ENCODE data around the gene NUTM1. TPM values are rescaled to one million over a fixed set of nuclear protein-coding genes. Genes with fewer than 3 reads are reported as not detected.

The NUTM1 gene
- polyA plus RNA-seq, 3 donors from 2014 or later: not detected

GRCh38 chr15:34330279-34330678 is 12.8 kb upstream of the NUTM1 start:
- peaks cover 56 to 84% of the 10 kb centered on the region in 2 donors for H3K4me1 Mint-ChIP-seq
- H3K4me3 Mint-ChIP-seq: no peak overlapping the region

DNA sequence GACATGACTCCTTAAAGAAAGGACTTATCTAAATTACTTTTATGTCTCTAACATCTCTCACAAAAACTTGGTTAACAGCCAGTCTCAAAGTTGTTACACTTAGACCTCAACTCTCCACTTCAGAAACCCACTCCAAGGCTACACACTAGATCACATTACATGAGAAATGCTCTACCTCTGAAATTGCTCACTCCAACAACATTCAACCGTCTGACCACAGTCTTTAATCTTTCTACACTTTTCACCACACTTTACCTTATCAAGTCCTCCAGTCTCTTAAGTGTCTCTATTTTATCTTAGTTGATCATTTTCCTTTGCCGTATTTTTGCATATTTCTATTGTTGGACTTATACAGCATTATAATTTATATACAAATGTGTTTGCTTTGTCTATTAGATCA is 11.3 kb upstream of the NUTM1 start:
- no peaks in the 10 kb centered on the region for H3K9me3 Mint-ChIP-seq
- H3K4me3 Mint-ChIP-seq: peak overlapping the region; percentile 13 to 56 (median 41)

More at GRCh38 chr15:34330279-34330678, 12.8 kb upstream of the NUTM1 start:
- Mint-ChIP-seq H3K27ac (no peak overlapping the region), H3K27me3 (ENCODE audit: low read depth in 3 of 3) (peaks cover 0 to 6% (median 0%) of the 10 kb centered on the region in 3 donors), H3K9me3 (no peaks in the 10 kb centered on the region), H3K36me3 (no peaks in the 10 kb centered on the region)
- no peak for DNase-seq

GRCh38 chr15:34332553-34333120 is 10.5 kb upstream of the NUTM1 start:
- no peak for DNase-seq
- H3K4me1 Mint-ChIP-seq: peaks cover 75 to 95% of the 10 kb centered on the region in 2 donors
- H3K9me3 Mint-ChIP-seq: no peaks in the 10 kb centered on the region
- H3K36me3 Mint-ChIP-seq: no peaks in the 10 kb centered on the region
- peak overlapping the region in 3 of 6 donors; percentile 67 to 72 (median 72) for H3K27ac Mint-ChIP-seq
- H3K27me3 Mint-ChIP-seq (ENCODE audit: low read depth in 3 of 3): peaks cover 5 to 11% (median 5%) of the 10 kb centered on the region in 3 donors
- H3K4me3 Mint-ChIP-seq: peak overlapping the region in 4 of 5 donors; percentile 13 to 56 (median 34)

More for the DNA sequence above, 11.3 kb upstream of the NUTM1 start:
- no peaks in the 10 kb centered on the region for H3K36me3 Mint-ChIP-seq
- H3K27me3 Mint-ChIP-seq (ENCODE audit: low read depth in 3 of 3): peaks cover 0 to 6% (median under 1%) of the 10 kb centered on the region in 3 donors
- H3K4me1 Mint-ChIP-seq: peaks cover 71 to 91% of the 10 kb centered on the region in 2 donors
- peak overlapping the region; percentile 4 to 72 (median 47) for H3K27ac Mint-ChIP-seq
- DNase-seq: peak; percentile 63 to 72 (median 68)

- Mint-ChIP-seq H3K4me1 (peaks cover 62 to 77% of the 10 kb centered on the region in 2 donors), H3K4me3 (peak overlapping the region; percentile 97 to 99 (median 98)), H3K27ac (peak overlapping the region; percentile 84 to 96 (median 92)), H3K9me3 (no peaks in the 10 kb centered on the region), H3K27me3 (ENCODE audit: low read depth in 3 of 3) (peaks cover 5 to 11% (median 5%) of the 10 kb centered on the region in 3 donors), H3K36me3 (no peaks in the 10 kb centered on the region)
- DNase-seq: no peak
Measured at GRCh38 chr15:34334672-34335071, 8.4 kb upstream of the NUTM1 start.

GRCh38 chr15:34335176-34336032 is 7.7 kb upstream of the NUTM1 start:
- Mint-ChIP-seq H3K4me1 (peaks cover 64 to 76% of the 10 kb centered on the region in 2 donors), H3K36me3 (peaks cover 0 to 5% (median 4%) of the 10 kb centered on the region in 3 donors), H3K27ac (peak overlapping the region; percentile 84 to 96 (median 92)), H3K4me3 (peak overlapping the region; percentile 97 to 99 (median 98)), H3K27me3 (ENCODE audit: low read depth in 3 of 3) (peaks cover 5 to 15% (median 5%) of the 10 kb centered on the region in 3 donors), H3K9me3 (no peaks in the 10 kb centered on the region)
- peak in 2 of 3 donors; percentile 31 to 32 for DNase-seq

GRCh38 chr15:34336231-34336990 is 6.7 kb upstream of the NUTM1 start:
- no peak for DNase-seq
- Mint-ChIP-seq H3K36me3 (peaks cover 3 to 8% (median 7%) of the 10 kb centered on the region in 3 donors), H3K27me3 (ENCODE audit: low read depth in 3 of 3) (peaks cover 5 to 15% (median 5%) of the 10 kb centered on the region in 3 donors), H3K9me3 (no peaks in the 10 kb centered on the region), H3K4me3 (peak overlapping the region; percentile 97 to 99 (median 98)), H3K27ac (peak overlapping the region; percentile 84 to 96 (median 94)), H3K4me1 (peaks cover 62 to 73% of the 10 kb centered on the region in 2 donors)

DNA sequence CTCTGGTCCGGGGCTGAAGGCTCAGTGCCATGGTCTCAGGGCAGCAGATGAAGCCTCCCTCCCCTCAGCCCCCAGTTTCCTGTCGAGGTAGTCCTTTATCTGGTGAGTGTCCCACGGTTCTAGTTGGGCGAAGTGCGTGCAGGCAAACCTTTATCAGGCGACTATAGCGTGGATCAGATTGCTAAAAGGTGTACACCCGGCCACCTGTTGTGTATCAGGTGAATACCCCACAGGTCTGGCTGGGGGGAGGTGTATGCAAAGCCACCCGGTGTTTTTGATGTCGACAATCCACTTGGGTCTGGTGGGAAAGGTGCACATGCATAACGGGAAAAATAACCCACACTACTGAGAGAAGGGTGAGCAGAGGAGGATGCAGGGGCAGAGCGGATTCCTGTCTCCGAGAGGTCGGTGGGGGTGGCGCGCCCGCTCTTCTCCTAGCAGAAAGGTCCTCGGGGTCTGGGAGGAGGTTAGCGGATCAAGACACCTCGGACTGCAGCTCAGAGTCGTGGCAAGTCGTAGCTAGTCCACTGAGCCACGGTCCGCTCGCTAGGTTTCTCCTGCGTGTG is 6.0 kb upstream of the NUTM1 start:
- Mint-ChIP-seq H3K9me3 (no peaks in the 10 kb centered on the region), H3K27me3 (ENCODE audit: low read depth in 3 of 3) (peaks cover 5 to 15% (median 8%) of the 10 kb centered on the region in 3 donors), H3K36me3 (peaks cover 6 to 10% (median 10%) of the 10 kb centered on the region in 3 donors), H3K27ac (peak overlapping the region; percentile 84 to 96 (median 94)), H3K4me3 (peak overlapping the region; percentile 97 to 99 (median 98)), H3K4me1 (peaks cover 63 to 73% of the 10 kb centered on the region in 2 donors)
- no peak for DNase-seq

DNA sequence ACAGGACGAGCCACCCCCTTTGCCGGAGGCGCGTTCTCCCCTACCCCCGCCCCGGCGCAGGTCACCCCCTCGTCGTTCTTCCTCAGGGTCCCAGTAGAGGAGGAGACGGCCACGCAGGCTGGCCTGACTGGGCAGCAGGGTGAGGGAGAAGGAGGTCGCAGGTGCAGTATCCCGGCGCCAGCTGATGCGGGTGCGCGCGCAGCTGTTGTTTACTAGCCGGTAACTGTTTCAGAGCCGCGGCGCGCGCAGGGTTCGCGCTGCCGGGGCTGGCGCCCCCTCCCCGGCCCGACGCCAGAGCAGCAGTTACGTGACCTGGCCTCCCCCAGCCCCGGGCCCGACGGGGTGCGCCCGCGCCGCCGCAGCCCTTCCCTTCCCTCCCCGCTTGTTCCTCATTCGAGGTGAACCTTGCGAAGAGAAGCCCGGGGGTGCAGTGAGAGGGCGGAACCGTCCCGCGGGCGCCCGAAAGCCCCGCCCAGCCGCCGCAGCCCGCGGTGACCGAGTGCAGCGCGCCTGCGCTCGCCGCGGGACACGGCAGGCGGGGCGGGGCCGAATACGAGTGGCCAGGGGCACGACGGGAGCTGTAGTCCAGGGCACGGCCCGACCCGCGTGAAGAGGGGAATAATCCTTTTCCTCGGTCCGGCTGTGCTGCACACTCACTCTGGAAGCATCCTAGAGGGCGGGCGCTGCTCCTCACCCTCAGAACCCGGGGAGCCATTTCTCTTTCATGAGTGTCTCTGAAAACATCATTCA is 5.4 kb upstream of the NUTM1 start, which contains the start of gene SLC12A6:
SLC12A6 (minus strand) TSS at position 225 of the 750 bp plus-strand sequence. CDS start 1,101 bp downstream, outside the sequence.
- H3K27ac Mint-ChIP-seq: peak within 1 kb of the TSS; percentile 85 to 96 (median 94)
- H3K4me1 Mint-ChIP-seq: peaks cover 58 to 68% of the 10 kb centered on the region in 2 donors
- DNase-seq: peak; percentile 92 to 93 (median 93)
- peaks cover 5 to 15% (median 8%) of the 10 kb centered on the region in 3 donors for H3K27me3 Mint-ChIP-seq (ENCODE audit: low read depth in 3 of 3)
- no peaks in the 10 kb centered on the region for H3K9me3 Mint-ChIP-seq
- H3K36me3 Mint-ChIP-seq: peaks cover 6 to 10% (median 10%) of the 10 kb centered on the region in 3 donors
- H3K4me3 Mint-ChIP-seq: peak within 1 kb of the TSS; percentile 97 to 99 (median 98)

GRCh38 chr15:34338347-34338746 is 4.8 kb upstream of the NUTM1 start:
- no peak for DNase-seq
- peaks cover 56 to 62% of the 10 kb centered on the region in 2 donors for H3K4me1 Mint-ChIP-seq
- no peaks in the 10 kb centered on the region for H3K9me3 Mint-ChIP-seq
- peaks cover 5 to 15% (median 8%) of the 10 kb centered on the region in 3 donors for H3K27me3 Mint-ChIP-seq (ENCODE audit: low read depth in 3 of 3)
- H3K27ac Mint-ChIP-seq: peak overlapping the region in 1 of 6 donors; percentile 85
- peak overlapping the region; percentile 45 to 98 (median 80) for H3K4me3 Mint-ChIP-seq
- H3K36me3 Mint-ChIP-seq: peaks cover 6 to 10% (median 10%) of the 10 kb centered on the region in 3 donors

DNA sequence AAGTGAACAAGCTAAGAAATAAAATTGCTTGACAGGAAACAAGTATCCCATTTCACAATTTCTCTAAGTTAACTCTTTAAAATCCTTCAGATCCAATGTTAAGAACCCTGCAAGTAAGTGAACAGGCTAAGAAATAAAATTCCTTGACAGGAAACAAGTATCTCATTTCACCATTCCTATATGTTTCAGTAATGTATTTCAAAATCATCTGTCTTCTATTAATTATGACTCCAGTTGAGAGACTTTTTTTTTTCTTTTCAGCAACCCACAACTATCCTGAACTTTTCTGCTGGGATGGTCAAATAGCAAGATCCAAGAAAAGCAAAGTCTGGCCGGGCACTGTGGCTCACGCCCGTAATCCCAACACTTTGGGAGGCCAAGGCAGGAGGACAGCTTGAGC is 3.2 kb upstream of the NUTM1 start:
- no peak for DNase-seq
- Mint-ChIP-seq H3K36me3 (peaks cover 6 to 10% (median 10%) of the 10 kb centered on the region in 3 donors), H3K27me3 (ENCODE audit: low read depth in 3 of 3) (peaks cover 5 to 12% (median 8%) of the 10 kb centered on the region in 3 donors), H3K9me3 (no peaks in the 10 kb centered on the region), H3K27ac (peak overlapping the region in 5 of 6 donors; percentile 18 to 61 (median 27)), H3K4me3 (peak overlapping the region in 3 of 5 donors; percentile 11 to 35 (median 25)), H3K4me1 (peaks cover 40 to 46% of the 10 kb centered on the region in 2 donors)

DNA sequence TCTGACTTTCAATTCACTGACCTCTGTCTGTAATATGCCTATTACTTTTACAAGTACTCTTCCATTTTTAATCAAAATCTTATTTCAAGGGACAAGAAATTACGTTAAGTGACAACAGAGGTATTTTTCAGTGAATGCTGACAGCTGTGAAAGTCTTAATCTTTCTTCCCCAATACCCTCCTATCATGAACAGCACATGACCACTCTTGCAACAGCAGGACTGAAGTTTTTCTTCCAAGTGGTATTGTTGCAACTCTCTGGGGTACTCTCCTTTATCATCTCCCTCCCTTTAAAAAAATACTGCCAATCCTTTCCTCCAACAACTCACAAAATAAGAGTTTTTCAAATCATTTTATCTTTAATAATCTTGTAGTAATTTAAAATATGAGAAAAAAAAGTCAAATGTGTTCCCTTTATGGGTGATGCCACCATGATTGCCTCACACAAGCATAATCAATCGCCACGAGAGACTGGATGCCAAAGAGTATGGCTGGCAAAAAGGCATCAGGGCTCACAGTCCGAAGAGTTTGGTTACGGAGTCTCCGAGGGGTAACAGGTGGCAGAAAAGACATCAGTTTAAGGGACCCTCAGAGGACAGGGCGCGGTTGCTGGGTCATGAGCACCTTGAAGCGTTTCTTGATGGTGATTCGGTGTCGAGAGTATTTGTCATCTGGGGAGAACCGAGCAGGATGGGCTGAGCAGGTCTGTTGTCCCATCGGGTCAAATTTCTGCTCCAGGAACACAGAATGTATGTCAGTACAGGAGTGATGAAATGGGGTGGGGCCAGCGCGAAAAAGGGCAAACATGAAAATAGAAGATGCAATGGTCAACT is 1.5 kb upstream of the NUTM1 start:
- no peak for DNase-seq
- Mint-ChIP-seq H3K27ac (peak overlapping the region; percentile 15 to 89 (median 80)), H3K27me3 (ENCODE audit: low read depth in 3 of 3) (peaks cover 5 to 10% (median 8%) of the 10 kb centered on the region in 3 donors), H3K4me3 (peak overlapping the region in 2 of 5 donors; percentile 85 to 90), H3K36me3 (peaks cover 6 to 10% (median 10%) of the 10 kb centered on the region in 3 donors), H3K9me3 (no peaks in the 10 kb centered on the region), H3K4me1 (peaks cover 25 to 30% of the 10 kb centered on the region in 2 donors)

Data from immature natural killer cell (primary cell).